Type B pancreatic cell (in vitro differentiated cells): ENCODE data around the gene ZNF665. TPM values are rescaled to one million over a fixed set of nuclear protein-coding genes. Genes with fewer than 3 reads are reported as not detected.
"Not testable (repeated sequence)": the region's sequence is repeated elsewhere in the genome, so short reads cannot be mapped to it uniquely, and the experiment has no call there.

Experiments
- DNase-seq: peaks from one replicate; pipeline ENCODE4 v3.0.0; 2021; ENCODE audit warnings: mixed read lengths; ENCODE audit not compliant: unreplicated experiment; ENCODE audit errors: extremely low spot score
- H3K27ac Mint-ChIP-seq: 2 replicates; pipeline ENCODE4 v1.8.0; 2021; ENCODE audit warnings: mild to moderate bottlenecking, mixed read lengths
- H3K27me3 Mint-ChIP-seq: 2 replicates; pipeline ENCODE4 v1.8.0; 2021; ENCODE audit warnings: mixed read lengths
- H3K36me3 Mint-ChIP-seq: 2 replicates; pipeline ENCODE4 v1.8.0; 2021; ENCODE audit warnings: mixed read lengths
- H3K4me1 Mint-ChIP-seq: one replicate; pipeline ENCODE4 v1.8.0; 2021; ENCODE audit warnings: mixed read lengths; ENCODE audit not compliant: unreplicated experiment
- H3K4me3 Mint-ChIP-seq: 2 replicates; pipeline ENCODE4 v1.8.0; 2021; ENCODE audit warnings: mild to moderate bottlenecking, mixed read lengths
- H3K9me3 Mint-ChIP-seq: 2 replicates; pipeline ENCODE4 v1.8.0; 2021; ENCODE audit warnings: mixed read lengths
- total RNA-seq: library from RNA; stranded (reverse); gene quantifications from 2 replicates; pipeline ENCODE4 v1.2.1, GENCODE V29; 2021; ENCODE audit warnings: low replicate concordance
- TF ChIP-seq, protein P1 (sequence below): fragments of 200-600 bp; sonication (generic); conservative IDR thresholded peaks from 2 replicates; pipeline ENCODE4 v1.5.0; 2021; ENCODE audit warnings: antibody characterized with exemption, mild to moderate bottlenecking

Gene ZNF665
- total RNA-seq, 1 donor from 2014 or later: 7.2 TPM

DNA sequence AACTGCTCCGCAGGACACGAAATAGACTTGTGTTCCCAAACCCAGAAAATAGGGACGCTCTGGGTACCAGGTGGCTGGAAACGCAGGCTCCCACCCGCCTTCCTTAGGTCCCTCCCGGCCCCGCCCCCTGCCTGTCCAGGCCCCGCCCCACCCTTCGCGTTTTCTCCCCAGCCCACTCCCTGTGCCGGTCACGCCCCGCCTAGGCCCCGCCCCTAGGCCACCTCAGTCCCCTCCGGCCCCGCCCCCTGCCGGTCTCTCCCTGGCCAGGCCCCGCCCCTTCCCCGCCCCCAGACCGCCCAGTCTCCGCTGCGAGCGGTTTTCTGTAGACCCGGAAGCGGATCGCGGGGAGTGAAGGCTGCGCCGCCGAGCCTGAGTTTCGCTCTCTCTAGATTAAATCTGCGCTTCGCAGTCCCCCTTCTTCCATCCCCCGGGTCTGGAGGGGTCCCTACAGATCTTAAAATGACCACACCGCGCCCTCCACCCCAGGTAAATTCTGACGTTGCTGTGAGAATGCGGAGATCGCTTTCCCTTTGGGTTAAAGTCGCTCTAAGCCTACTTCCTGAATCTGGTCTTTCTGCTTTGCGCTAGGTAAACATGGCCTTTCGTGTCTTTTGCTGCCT lies 3.7 kb upstream of the ZNF665 start:
- Mint-ChIP-seq H3K9me3 (peaks cover 5% of the 10 kb centered on the region), H3K27me3 (no peaks in the 10 kb centered on the region), H3K27ac (peak overlapping the region; percentile 97), H3K4me3 (peak overlapping the region; percentile 99), H3K4me1 (peaks cover 20% of the 10 kb centered on the region), H3K36me3 (peaks cover 22% of the 10 kb centered on the region)
- DNase-seq: peak; percentile 98
- TF ChIP-seq, protein P1, sequence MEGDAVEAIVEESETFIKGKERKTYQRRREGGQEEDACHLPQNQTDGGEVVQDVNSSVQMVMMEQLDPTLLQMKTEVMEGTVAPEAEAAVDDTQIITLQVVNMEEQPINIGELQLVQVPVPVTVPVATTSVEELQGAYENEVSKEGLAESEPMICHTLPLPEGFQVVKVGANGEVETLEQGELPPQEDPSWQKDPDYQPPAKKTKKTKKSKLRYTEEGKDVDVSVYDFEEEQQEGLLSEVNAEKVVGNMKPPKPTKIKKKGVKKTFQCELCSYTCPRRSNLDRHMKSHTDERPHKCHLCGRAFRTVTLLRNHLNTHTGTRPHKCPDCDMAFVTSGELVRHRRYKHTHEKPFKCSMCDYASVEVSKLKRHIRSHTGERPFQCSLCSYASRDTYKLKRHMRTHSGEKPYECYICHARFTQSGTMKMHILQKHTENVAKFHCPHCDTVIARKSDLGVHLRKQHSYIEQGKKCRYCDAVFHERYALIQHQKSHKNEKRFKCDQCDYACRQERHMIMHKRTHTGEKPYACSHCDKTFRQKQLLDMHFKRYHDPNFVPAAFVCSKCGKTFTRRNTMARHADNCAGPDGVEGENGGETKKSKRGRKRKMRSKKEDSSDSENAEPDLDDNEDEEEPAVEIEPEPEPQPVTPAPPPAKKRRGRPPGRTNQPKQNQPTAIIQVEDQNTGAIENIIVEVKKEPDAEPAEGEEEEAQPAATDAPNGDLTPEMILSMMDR: no peak

DNA sequence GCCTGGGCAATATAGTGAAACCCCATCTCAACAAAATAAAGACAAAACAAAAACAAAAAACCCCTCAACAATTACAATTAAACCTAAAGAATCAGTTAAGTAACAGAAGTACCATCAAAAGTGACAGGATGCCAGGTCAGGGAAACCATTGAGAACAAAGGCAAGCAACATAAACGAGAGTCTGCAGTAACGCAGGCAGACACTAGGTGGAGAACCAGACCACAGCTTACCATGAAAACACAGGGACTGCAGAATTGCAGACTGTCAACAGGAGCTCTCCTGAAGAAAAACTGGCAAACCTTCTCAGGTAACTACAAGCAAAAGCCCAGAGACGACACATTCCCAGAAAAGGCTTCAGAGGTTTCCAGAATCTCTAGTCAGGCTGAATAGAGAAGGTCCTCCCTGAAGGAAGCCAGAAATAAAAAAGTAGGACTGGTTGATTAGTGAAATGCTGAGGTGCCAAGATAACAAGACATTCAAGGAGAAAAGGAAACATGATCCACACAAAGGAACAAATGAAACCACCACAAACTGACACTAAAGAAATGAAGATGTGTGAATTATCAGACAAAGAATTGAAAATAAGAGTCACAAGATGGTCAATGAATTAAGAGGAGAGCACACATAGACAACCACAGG lies 2.2 kb upstream of the ZNF665 start:
- peaks cover 17% of the 10 kb centered on the region for H3K36me3 Mint-ChIP-seq
- H3K27me3 Mint-ChIP-seq: no peaks in the 10 kb centered on the region
- peaks cover 20% of the 10 kb centered on the region for H3K4me1 Mint-ChIP-seq
- H3K9me3 Mint-ChIP-seq: no peaks in the 10 kb centered on the region
- H3K4me3 Mint-ChIP-seq: peak overlapping the region; percentile 83
- DNase-seq: no peak
- TF ChIP-seq, protein P1: peak; percentile 87
- peak overlapping the region; percentile 89 for H3K27ac Mint-ChIP-seq

DNA sequence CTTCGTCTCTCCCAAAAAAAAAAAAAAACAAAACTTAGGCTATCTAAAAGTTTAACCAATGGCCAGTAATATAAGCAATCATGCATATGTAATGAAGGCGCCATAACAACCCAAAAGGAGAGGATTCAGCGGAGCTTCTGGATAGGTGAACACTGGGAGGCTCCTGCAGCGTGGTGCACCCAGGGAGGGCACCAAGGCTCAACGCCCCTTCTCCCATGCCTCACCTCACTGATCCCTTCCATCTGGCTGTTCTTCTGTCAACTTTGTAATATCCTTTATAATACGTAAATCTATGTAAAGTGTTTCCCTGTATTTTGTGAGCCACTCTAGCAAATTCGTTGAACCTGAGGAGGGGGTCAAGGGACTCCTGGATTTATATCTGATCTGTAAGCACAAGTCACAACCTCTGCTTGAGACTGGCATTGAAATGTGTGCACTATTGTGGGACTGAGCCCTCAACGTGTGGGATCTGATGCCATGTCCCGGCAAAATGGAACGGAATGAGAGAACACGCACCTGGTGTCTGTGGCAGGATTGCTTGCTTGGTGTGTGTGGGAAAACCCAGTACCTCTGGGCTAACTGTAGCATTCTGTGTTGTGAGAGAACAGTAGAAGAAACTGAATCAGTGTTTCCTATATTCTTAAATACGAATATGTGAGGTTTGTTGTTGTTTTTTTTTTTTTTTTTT lies 521 bp upstream of the ZNF665 start:
- no peaks in the 10 kb centered on the region for H3K9me3 Mint-ChIP-seq
- peak overlapping the region; percentile 96 for H3K27ac Mint-ChIP-seq
- no peak for DNase-seq
- H3K27me3 Mint-ChIP-seq: no peaks in the 10 kb centered on the region
- H3K36me3 Mint-ChIP-seq: peaks cover 13% of the 10 kb centered on the region
- TF ChIP-seq, protein P1: peak; percentile 34
- peaks cover 20% of the 10 kb centered on the region for H3K4me1 Mint-ChIP-seq
- peak overlapping the region; percentile 98 for H3K4me3 Mint-ChIP-seq

DNA sequence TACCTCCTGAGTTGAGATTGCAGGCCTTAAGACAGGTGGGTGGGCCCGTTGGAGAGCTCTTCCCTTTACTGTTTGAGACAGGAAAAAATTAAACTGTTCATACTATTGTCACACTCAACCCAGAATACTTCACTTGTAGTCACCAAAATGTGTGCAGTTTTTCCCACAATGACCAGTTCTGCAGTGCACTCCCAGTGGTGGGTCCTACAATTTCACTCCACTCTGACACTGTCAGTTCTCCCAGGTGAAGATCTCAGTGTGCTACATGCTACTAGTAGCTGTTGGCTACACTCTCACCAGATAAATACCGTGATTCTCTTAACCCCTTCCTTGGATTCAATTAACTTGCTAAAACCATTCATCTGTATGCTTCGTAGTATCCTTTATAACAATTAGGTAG lies 2.9 kb downstream of the ZNF665 start:
- DNase-seq: no peak
- no peaks in the 10 kb centered on the region for H3K27me3 Mint-ChIP-seq
- TF ChIP-seq, protein P1: no peak
- no peaks in the 10 kb centered on the region for H3K9me3 Mint-ChIP-seq
- H3K27ac Mint-ChIP-seq: no peak overlapping the region
- no peak overlapping the region for H3K4me3 Mint-ChIP-seq
- H3K36me3 Mint-ChIP-seq: peaks cover 16% of the 10 kb centered on the region
- peaks cover 15% of the 10 kb centered on the region for H3K4me1 Mint-ChIP-seq

DNA sequence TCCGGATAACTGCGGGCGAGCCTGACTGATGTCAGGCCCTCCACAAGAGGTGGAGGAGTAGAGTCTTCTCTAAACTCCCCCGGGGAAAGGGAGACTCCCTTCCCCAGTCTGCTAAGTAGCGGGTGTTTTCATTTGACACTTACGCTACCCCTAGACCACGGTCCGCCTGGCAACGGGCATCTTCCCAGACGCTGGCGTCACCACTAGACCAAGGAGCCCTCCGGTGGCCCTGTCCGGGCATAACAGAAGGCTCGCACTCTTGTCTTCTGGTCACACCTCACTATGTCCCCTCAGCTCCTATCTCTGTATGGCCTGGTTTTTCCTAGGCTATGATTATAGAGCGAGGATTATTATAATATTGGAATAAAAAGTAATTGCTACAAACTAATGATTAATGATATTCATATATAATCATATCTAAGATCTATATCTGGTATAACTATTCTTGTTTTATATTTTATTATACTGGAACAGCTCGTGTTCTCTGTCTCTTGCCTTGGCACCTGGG lies 3.4 kb downstream of the ZNF665 start:
- H3K9me3 Mint-ChIP-seq, DNase-seq, H3K27ac Mint-ChIP-seq, H3K4me3 Mint-ChIP-seq, H3K27me3 Mint-ChIP-seq: not testable (repeated sequence)
- TF ChIP-seq, protein P1: peak; percentile 20
- H3K36me3 Mint-ChIP-seq: peaks cover 17% of the 10 kb centered on the region
- H3K4me1 Mint-ChIP-seq: peaks cover 12% of the 10 kb centered on the region
